Thoracic aorta endothelial cell (primary cell): ENCODE measurements around the gene ITGA5. TPM values are rescaled to one million over a fixed set of nuclear protein-coding genes. Genes with fewer than 3 reads are reported as not detected.

Experiments used
- total RNA-seq: library from RNA; depleted of rRNA; stranded (reverse); fragments of >200 nt; gene quantifications from 2 replicates; pipeline ENCODE4 v1.2.3, GENCODE V29; 2012

Gene ITGA5
- 876 and 1,083 TPM in 2 replicates for total RNA-seq

GRCh38 chr12:54419088-54419887 lies at the start of gene ITGA5:
TSS of gene ITGA5 (minus strand) at chr12:54419266. CDS start at chr12:54419198, 68 bp downstream.

GRCh38 chr12:54384591-54385041 lies 34.5 kb downstream of the ITGA5 start, which contains the start of gene ZNF385A:
TSS of gene ZNF385A (minus strand) at chr12:54384733. CDS start at chr12:54384514, 219 bp downstream.

GRCh38 chr12:54364413-54364812 lies 54.7 kb downstream of the ITGA5 start, which contains the start of gene GPR84:
TSS of gene GPR84 (minus strand) at chr12:54364486. CDS start at chr12:54363851, 635 bp downstream.

Other genes starting within 250 kb of the ITGA5 start
- 15.6 and 18.6 TPM in 2 replicates for gene SMUG1, start 230.3 kb downstream of the ITGA5 start, total RNA-seq
- 84.3 and 117 TPM in 2 replicates for gene CBX5, start 139.1 kb downstream of the ITGA5 start, total RNA-seq
- 668 and 728 TPM in 2 replicates for gene HNRNPA1, start 138.5 kb downstream of the ITGA5 start, total RNA-seq
- gene NFE2, start 118.3 kb downstream of the ITGA5 start, total RNA-seq: not detected in 2 replicates
- gene COPZ1, start 94.1 kb downstream of the ITGA5 start, total RNA-seq: 122 and 126 TPM in 2 replicates
- gene GPR84, start 54.8 kb downstream of the ITGA5 start, total RNA-seq: not detected in 2 replicates
- gene ZNF385A, start 34.5 kb downstream of the ITGA5 start, total RNA-seq: 1.9 and 2.3 TPM in 2 replicates
- not detected in 2 replicates for gene GTSF1, start 54.3 kb upstream of the ITGA5 start, total RNA-seq
- gene NCKAP1L, start 78.5 kb upstream of the ITGA5 start, total RNA-seq: 0.53 and 0.57 TPM in 2 replicates
- 0.07 TPM in 1 of 2 replicates, not detected in the other for gene PDE1B, start 130.3 kb upstream of the ITGA5 start, total RNA-seq
- not detected in 2 replicates for gene PPP1R1A, start 169.4 kb upstream of the ITGA5 start, total RNA-seq
- not detected in 2 replicates for gene LACRT, start 215.6 kb upstream of the ITGA5 start, total RNA-seq
- gene DCD, start 229.1 kb upstream of the ITGA5 start, total RNA-seq: not detected in 2 replicates